Measurements from ENCODE around the gene COL20A1.
A peak's percentile ranks its signal among the peaks of the same experiment; 100 is the strongest.

COL20A1 gene

GRCh38 chr20:63270606-63271325, 22.2 kb upstream of the COL20A1 start:
- TF ChIP-seq CTCF (IDR thresholded peaks at IDR 0.05; ENCODE audit: poor library complexity, severe bottlenecking) = no peak
- H3K4me1 ChIP-seq (ENCODE audit: insufficient read depth, poor library complexity, severe bottlenecking) = peaks cover 9% of the 10 kb centered on the region
- no peak overlapping the region for H3K4me3 ChIP-seq (ENCODE audit: severe bottlenecking)
- DNase-seq (ENCODE audit: low spot score) (no peak), ATAC-seq (ENCODE audit: low read depth) (no peak)
- no peak overlapping the region for H3K27ac ChIP-seq (ENCODE audit: poor library complexity, severe bottlenecking)
- no peaks in the 10 kb centered on the region for H3K9me3 ChIP-seq (ENCODE audit: severe bottlenecking)
- H3K36me3 ChIP-seq (ENCODE audit: low read depth) = peaks cover 15% of the 10 kb centered on the region
- no peaks in the 10 kb centered on the region for H3K27me3 ChIP-seq (ENCODE audit: insufficient read depth, poor library complexity, severe bottlenecking)

GRCh38 chr20:63272105-63273058, 20.6 kb upstream of the COL20A1 start, which contains the start of gene ARFGAP1:
Gene ARFGAP1 (plus strand): TSS chr20:63272813. CDS start chr20:63275581, 2,768 bp downstream.
- peak within 1 kb of the TSS; percentile 34 for H3K27ac ChIP-seq (ENCODE audit: poor library complexity, severe bottlenecking)
- H3K27me3 ChIP-seq (ENCODE audit: insufficient read depth, poor library complexity, severe bottlenecking) = no peaks in the 10 kb centered on the region
- H3K4me1 ChIP-seq (ENCODE audit: insufficient read depth, poor library complexity, severe bottlenecking) = peaks cover 9% of the 10 kb centered on the region
- no peak for TF ChIP-seq CTCF (IDR thresholded peaks at IDR 0.05; ENCODE audit: poor library complexity, severe bottlenecking)
- H3K36me3 ChIP-seq (ENCODE audit: low read depth) = peaks cover 31% of the 10 kb centered on the region
- H3K4me3 ChIP-seq (ENCODE audit: severe bottlenecking) = peak within 1 kb of the TSS; percentile 94
- H3K9me3 ChIP-seq (ENCODE audit: severe bottlenecking) = no peaks in the 10 kb centered on the region
- ATAC-seq (ENCODE audit: low read depth) (peak; percentile 90), DNase-seq (ENCODE audit: low spot score) (peak; percentile 99)

GRCh38 chr20:63273059-63273579, 19.9 kb upstream of the COL20A1 start:
- peak overlapping the region; percentile 94 for H3K4me3 ChIP-seq (ENCODE audit: severe bottlenecking)
- no peaks in the 10 kb centered on the region for H3K9me3 ChIP-seq (ENCODE audit: severe bottlenecking)
- peaks cover 9% of the 10 kb centered on the region for H3K4me1 ChIP-seq (ENCODE audit: insufficient read depth, poor library complexity, severe bottlenecking)
- peak overlapping the region; percentile 34 for H3K27ac ChIP-seq (ENCODE audit: poor library complexity, severe bottlenecking)
- TF ChIP-seq CTCF (IDR thresholded peaks at IDR 0.05; ENCODE audit: poor library complexity, severe bottlenecking) = no peak
- DNase-seq (ENCODE audit: low spot score) = no peak
- peaks cover 39% of the 10 kb centered on the region for H3K36me3 ChIP-seq (ENCODE audit: low read depth)
- no peak for ATAC-seq (ENCODE audit: low read depth)
- H3K27me3 ChIP-seq (ENCODE audit: insufficient read depth, poor library complexity, severe bottlenecking) = no peaks in the 10 kb centered on the region

GRCh38 chr20:63273635-63274380, 19.2 kb upstream of the COL20A1 start:
- Histone ChIP-seq H3K9me3 (ENCODE audit: severe bottlenecking) (no peaks in the 10 kb centered on the region), H3K4me1 (ENCODE audit: insufficient read depth, poor library complexity, severe bottlenecking) (peaks cover 9% of the 10 kb centered on the region), H3K27ac (ENCODE audit: poor library complexity, severe bottlenecking) (peak overlapping the region; percentile 34), H3K27me3 (ENCODE audit: insufficient read depth, poor library complexity, severe bottlenecking) (no peaks in the 10 kb centered on the region), H3K36me3 (ENCODE audit: low read depth) (peaks cover 46% of the 10 kb centered on the region), H3K4me3 (ENCODE audit: severe bottlenecking) (peak overlapping the region; percentile 94)
- DNase-seq (ENCODE audit: low spot score) (no peak), ATAC-seq (ENCODE audit: low read depth) (peak; percentile 45)
- TF ChIP-seq CTCF (IDR thresholded peaks at IDR 0.05; ENCODE audit: poor library complexity, severe bottlenecking) = no peak
